Right lung (tissue), 5 donors: ENCODE data around the gene DENND1C. TPM values are rescaled to one million over a fixed set of nuclear protein-coding genes. Genes with fewer than 3 reads are reported as not detected.
A peak's percentile ranks its signal among the peaks of the same experiment; 100 is the strongest.

Experiments used
- DNase-seq, 2 donors: peaks; one replicate each; pipeline ENCODE4 v3.0.0-alpha.2; 2013
- polyA plus RNA-seq, 5 donors: library from polyadenylated mRNA; unstranded; fragments of 120-200 nt; gene quantifications; one replicate each; pipeline versions ENCODE4 v1.2.1 to v1.2.3, GENCODE V29; 2013; ENCODE audit warnings: inconsistent platforms in 1 of 5, low replicate concordance in 1 of 5; ENCODE audit not compliant: insufficient read length in 5 of 5, insufficient read depth in 1 of 5

DENND1C gene
- polyA plus RNA-seq, 5 donors = 14.6 to 23.3 (median 16.6) TPM

- DNase-seq = no peak
Measured at GRCh38 chr19:6480848-6481415, 655 bp downstream of the DENND1C start.

GRCh38 chr19:6479836-6480398 is 1.7 kb downstream of the DENND1C start:
- no peak for DNase-seq

GRCh38 chr19:6478815-6479214 is 2.8 kb downstream of the DENND1C start:
- no peak for DNase-seq

GRCh38 chr19:6476896-6477431 is 4.6 kb downstream of the DENND1C start:
- DNase-seq = no peak

GRCh38 chr19:6476155-6476895 is 5.3 kb downstream of the DENND1C start:
- DNase-seq = peak in 1 of 2 donors; percentile 9

GRCh38 chr19:6475321-6476108 is 6.1 kb downstream of the DENND1C start:
- DNase-seq = no peak

GRCh38 chr19:6473647-6474046 is 7.9 kb downstream of the DENND1C start:
- DNase-seq = no peak

- no peak for DNase-seq
Measured at GRCh38 chr19:6472713-6473112, 8.9 kb downstream of the DENND1C start.

GRCh38 chr19:6471076-6471475 is 10.5 kb downstream of the DENND1C start:
- DNase-seq = no peak

GRCh38 chr19:6470173-6470572 is 11.4 kb downstream of the DENND1C start:
- DNase-seq = no peak

- no peak for DNase-seq
Measured at GRCh38 chr19:6467384-6467783, 14.2 kb downstream of the DENND1C start.

GRCh38 chr19:6466526-6467248 is 14.9 kb downstream of the DENND1C start:
- DNase-seq = no peak

- no peak for DNase-seq
Measured at GRCh38 chr19:6465663-6466062, 15.9 kb downstream of the DENND1C start.

GRCh38 chr19:6465006-6465405 is 16.6 kb downstream of the DENND1C start:
- no peak for DNase-seq

GRCh38 chr19:6464070-6464873 is 17.3 kb downstream of the DENND1C start, which contains the start of gene CRB3:
Gene CRB3 (plus strand): TSS chr19:6464271. CDS start chr19:6464702, 431 bp downstream.
- peak; percentile 75 to 77 for DNase-seq

GRCh38 chr19:6460099-6460884 is 21.3 kb downstream of the DENND1C start:
- DNase-seq = peak; percentile 97

GRCh38 chr19:6459262-6460098 is 22.1 kb downstream of the DENND1C start, which contains the start of gene SLC25A23:
Gene SLC25A23 (minus strand): TSS chr19:6459792. CDS start chr19:6459628, 164 bp downstream.
- peak; percentile 67 to 75 for DNase-seq

- no peak for DNase-seq
Measured at GRCh38 chr19:6458695-6459261, 22.8 kb downstream of the DENND1C start.
